ENCODE measurements around the gene HSPA8. TPM values are rescaled to one million over a fixed set of nuclear protein-coding genes. Genes with fewer than 3 reads are reported as not detected.
"Not testable (repeated sequence)": the region's sequence is repeated elsewhere in the genome, so short reads cannot be mapped to it uniquely, and the experiment has no call there.

The HSPA8 gene
- polyA plus RNA-seq, 3 donors: 1,463 to 1,647 (median 1,521) TPM

GRCh38 chr11:123073343-123074057 lies 11.6 kb upstream of the HSPA8 start:
- no peak for DNase-seq (ENCODE audit: low read depth in 3 of 3, low spot score in 2 of 3)

- no peak for DNase-seq (ENCODE audit: low read depth in 3 of 3, low spot score in 2 of 3)
These were observed 10.8 kb upstream of the HSPA8 start for GRCh38 chr11:123072762-123073161.

GRCh38 chr11:123072332-123072761 lies 10.4 kb upstream of the HSPA8 start:
- no peak for DNase-seq (ENCODE audit: low read depth in 3 of 3, low spot score in 2 of 3)

- no peak for DNase-seq (ENCODE audit: low read depth in 3 of 3, low spot score in 2 of 3)
These were observed 8.2 kb upstream of the HSPA8 start for GRCh38 chr11:123069908-123070821.

DNA sequence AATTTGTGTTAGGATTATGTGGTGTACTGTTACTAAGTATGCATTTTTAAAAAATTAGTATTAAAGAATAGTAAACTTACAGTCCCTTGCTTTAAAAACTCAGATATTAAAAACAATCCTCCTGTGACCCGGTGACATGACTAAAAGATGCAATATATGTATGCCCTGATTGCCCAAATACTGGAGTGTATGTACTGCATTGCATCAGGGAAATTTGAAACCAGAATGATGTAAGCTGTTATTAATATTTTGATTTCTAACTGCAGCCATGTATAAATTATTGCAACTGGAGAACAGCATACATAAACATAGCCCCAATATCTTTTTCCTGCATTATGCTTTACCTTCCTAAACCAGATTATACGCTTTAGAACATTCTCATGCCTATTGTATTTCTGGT lies 3.7 kb upstream of the HSPA8 start:
- no peak for DNase-seq (ENCODE audit: low read depth in 3 of 3, low spot score in 2 of 3)

DNA sequence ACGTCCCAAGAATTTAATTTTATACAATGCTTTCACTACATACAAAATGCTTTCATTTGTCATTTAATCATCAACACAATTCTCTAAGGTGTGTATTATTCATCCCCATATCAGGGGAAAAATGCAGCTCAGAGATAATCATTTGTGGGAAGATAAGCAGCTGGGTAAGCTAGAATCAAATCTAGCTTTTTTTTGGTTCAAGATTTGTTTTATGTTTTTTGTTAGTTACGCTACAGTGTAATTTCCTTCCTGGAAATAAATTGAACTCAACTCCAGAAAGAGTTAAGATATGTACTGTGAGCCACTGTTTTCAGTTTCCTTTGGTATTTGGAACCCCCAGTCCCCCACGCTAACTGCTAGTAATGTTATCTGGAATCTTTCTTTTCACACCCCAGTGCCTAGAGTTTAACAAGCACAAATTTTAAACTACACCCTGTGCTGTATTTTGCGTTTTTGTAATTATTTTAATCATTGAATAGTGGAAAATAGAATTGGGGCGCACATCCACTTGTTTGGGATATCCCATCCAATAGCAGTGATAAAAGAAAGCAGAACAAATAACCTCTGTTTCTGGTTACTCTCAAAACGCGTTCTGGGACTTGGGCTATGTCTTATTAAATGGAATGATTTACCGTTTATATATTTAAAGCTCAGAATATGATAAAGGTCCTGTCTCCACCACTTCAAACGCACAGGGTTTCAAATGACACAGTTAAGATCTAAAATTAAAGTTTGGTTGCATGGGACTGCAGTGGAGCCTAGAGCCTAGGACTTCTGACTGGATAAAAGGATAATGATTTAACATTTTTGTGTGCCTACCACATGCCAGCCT lies 2.1 kb upstream of the HSPA8 start:
- DNase-seq (ENCODE audit: low read depth in 3 of 3, low spot score in 2 of 3): no peak

GRCh38 chr11:123062892-123063825 lies 1.2 kb upstream of the HSPA8 start:
- peak in 2 of 3 donors; percentile 56 to 62 for DNase-seq (ENCODE audit: low read depth in 3 of 3, low spot score in 2 of 3)

- DNase-seq (ENCODE audit: low read depth in 3 of 3, low spot score in 2 of 3): peak; percentile 92 to 98 (median 98)
These were observed 389 bp upstream of the HSPA8 start for GRCh38 chr11:123062158-123062891.

- DNase-seq (ENCODE audit: low read depth in 3 of 3, low spot score in 2 of 3): no peak
These were observed 1.5 kb downstream of the HSPA8 start for GRCh38 chr11:123060277-123061000.

DNA sequence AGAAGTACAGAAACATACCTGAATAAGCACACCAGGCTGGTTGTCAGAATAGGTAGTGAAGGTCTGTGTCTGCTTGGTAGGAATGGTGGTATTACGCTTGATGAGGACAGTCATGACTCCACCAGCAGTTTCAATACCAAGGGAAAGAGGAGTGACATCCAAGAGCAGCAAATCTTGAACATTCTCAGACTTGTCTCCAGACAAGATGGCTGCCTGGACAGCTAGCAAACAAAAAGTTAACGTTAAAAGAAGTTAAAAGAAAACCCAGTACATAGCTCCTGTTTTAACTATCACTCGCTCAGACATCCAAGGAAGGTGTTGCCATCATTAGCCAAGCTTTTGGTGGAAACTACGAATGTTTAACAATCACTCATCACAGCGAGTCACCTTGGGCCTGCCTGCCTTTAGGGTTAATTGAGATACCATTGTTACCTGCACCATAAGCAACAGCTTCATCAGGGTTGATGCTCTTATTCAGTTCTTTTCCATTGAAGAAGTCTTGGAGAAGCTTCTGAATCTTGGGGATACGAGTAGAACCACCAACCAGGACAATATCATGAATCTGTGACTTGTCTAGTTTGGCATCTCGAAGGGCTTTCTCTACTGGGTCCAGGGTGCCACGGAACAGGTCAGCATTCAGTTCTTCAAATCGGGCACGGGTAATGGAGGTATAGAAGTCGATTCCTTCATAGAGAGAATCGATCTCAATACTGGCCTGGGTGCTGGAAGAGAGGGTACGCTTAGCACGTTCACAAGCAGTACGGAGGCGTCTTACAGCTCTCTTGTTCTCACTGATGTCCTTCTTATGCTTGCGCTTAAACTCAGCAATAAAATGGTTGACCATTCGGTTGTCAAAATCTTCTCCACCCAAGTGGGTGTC lies 2.7 kb downstream of the HSPA8 start:
- DNase-seq (ENCODE audit: low read depth in 3 of 3, low spot score in 2 of 3): not testable (repeated sequence)

GRCh38 chr11:123057661-123058305 lies 4.2 kb downstream of the HSPA8 start:
- no peak for DNase-seq (ENCODE audit: low read depth in 3 of 3, low spot score in 2 of 3)

DNA sequence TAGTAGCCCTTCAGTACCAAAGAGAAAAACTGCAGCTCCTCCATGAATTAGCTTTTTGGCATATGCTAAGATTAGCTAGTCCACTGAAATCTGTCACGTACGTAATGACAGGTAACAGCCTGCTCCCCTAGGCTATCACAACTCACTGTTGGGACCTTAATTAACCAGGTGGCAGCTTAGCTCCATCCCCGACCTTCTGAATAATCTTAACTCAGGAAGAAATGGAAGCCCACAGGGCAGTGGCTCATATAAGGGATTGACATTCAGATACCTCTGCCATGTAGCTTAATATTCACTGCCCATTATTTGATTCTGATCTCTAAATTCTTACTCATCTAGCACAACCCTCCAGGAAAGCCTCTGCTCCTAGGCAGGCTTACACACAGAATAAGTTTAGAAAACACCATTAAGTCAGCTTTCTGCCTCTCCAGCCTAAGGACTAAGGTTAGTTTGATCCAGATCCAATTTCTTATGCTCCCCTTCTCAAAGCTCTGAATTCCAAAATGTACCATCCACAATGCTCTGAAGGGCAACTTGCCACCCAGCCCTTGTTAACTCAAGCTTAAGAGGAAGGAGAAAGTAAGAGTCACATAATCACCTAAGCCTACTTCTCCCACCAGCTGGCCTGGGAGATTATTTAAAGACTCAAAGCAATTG lies 5.0 kb downstream of the HSPA8 start:
- DNase-seq (ENCODE audit: low read depth in 3 of 3, low spot score in 2 of 3): no peak

GRCh38 chr11:123055191-123055901 lies 6.6 kb downstream of the HSPA8 start:
- no peak for DNase-seq (ENCODE audit: low read depth in 3 of 3, low spot score in 2 of 3)

- DNase-seq (ENCODE audit: low read depth in 3 of 3, low spot score in 2 of 3): peak in 1 of 3 donors; percentile 62
These were observed 7.5 kb downstream of the HSPA8 start for GRCh38 chr11:123054301-123055065.
